ENCODE measurements around the gene NAV3. TPM values are rescaled to one million over a fixed set of nuclear protein-coding genes. Genes with fewer than 3 reads are reported as not detected.

The NAV3 gene
- total RNA-seq, 1 experiment from 2014 or later = 3.4 TPM

- no peak overlapping the region for H3K4me2 ChIP-seq (ENCODE audit: low read depth, low read length, poor library complexity, severe bottlenecking)
- no peaks in the 10 kb centered on the region for H3K9me3 ChIP-seq (ENCODE audit: low read length)
- no peaks in the 10 kb centered on the region for H3K4me1 ChIP-seq (ENCODE audit: low read length)
- DNase-seq = peak; percentile 70
- H2AFZ ChIP-seq (ENCODE audit: low read length) = no peak overlapping the region
- H4K20me1 ChIP-seq (ENCODE audit: insufficient read depth, low read depth, low read length) = no peaks in the 10 kb centered on the region
- H3K9ac ChIP-seq (ENCODE audit: low read length) = no peak overlapping the region
- H3K4me3 ChIP-seq (ENCODE audit: low read length) = no peak overlapping the region
- H3K27ac ChIP-seq (ENCODE audit: low read length) = no peak overlapping the region
- H3K27me3 ChIP-seq (ENCODE audit: low read length) = no peaks in the 10 kb centered on the region
- no peaks in the 10 kb centered on the region for H3K79me2 ChIP-seq (ENCODE audit: low read length)
- H3K36me3 ChIP-seq (ENCODE audit: insufficient read depth, low read length) = no peaks in the 10 kb centered on the region
- no peaks in the 10 kb centered on the region for H3K9me2 ChIP-seq (replicated peaks; ENCODE audit: insufficient read depth, low read length)
Measured at GRCh38 chr12:78181544-78182162, 351.0 kb downstream of the NAV3 start.

- Histone ChIP-seq H3K27me3 (ENCODE audit: low read length) (no peaks in the 10 kb centered on the region), H4K20me1 (ENCODE audit: insufficient read depth, low read depth, low read length) (no peaks in the 10 kb centered on the region), H3K9ac (ENCODE audit: low read length) (no peak overlapping the region), H3K36me3 (ENCODE audit: insufficient read depth, low read length) (no peaks in the 10 kb centered on the region), H3K79me2 (ENCODE audit: low read length) (no peaks in the 10 kb centered on the region), H3K4me1 (ENCODE audit: low read length) (no peaks in the 10 kb centered on the region), H2AFZ (ENCODE audit: low read length) (no peak overlapping the region), H3K9me2 (replicated peaks; ENCODE audit: insufficient read depth, low read length) (no peaks in the 10 kb centered on the region), H3K27ac (ENCODE audit: low read length) (no peak overlapping the region), H3K4me3 (ENCODE audit: low read length) (no peak overlapping the region), H3K4me2 (ENCODE audit: low read depth, low read length, poor library complexity, severe bottlenecking) (no peak overlapping the region), H3K9me3 (ENCODE audit: low read length) (no peaks in the 10 kb centered on the region)
- no peak for DNase-seq
Measured at GRCh38 chr12:78183824-78184223, 353.1 kb downstream of the NAV3 start.

GRCh38 chr12:78185109-78185508 lies 354.4 kb downstream of the NAV3 start:
- no peak overlapping the region for H2AFZ ChIP-seq (ENCODE audit: low read length)
- no peak overlapping the region for H3K4me2 ChIP-seq (ENCODE audit: low read depth, low read length, poor library complexity, severe bottlenecking)
- no peaks in the 10 kb centered on the region for H3K9me2 ChIP-seq (replicated peaks; ENCODE audit: insufficient read depth, low read length)
- H3K27ac ChIP-seq (ENCODE audit: low read length) = no peak overlapping the region
- H4K20me1 ChIP-seq (ENCODE audit: insufficient read depth, low read depth, low read length) = no peaks in the 10 kb centered on the region
- H3K36me3 ChIP-seq (ENCODE audit: insufficient read depth, low read length) = no peaks in the 10 kb centered on the region
- no peaks in the 10 kb centered on the region for H3K79me2 ChIP-seq (ENCODE audit: low read length)
- no peak for DNase-seq
- H3K9ac ChIP-seq (ENCODE audit: low read length) = no peak overlapping the region
- no peaks in the 10 kb centered on the region for H3K9me3 ChIP-seq (ENCODE audit: low read length)
- H3K4me1 ChIP-seq (ENCODE audit: low read length) = no peaks in the 10 kb centered on the region
- H3K27me3 ChIP-seq (ENCODE audit: low read length) = no peaks in the 10 kb centered on the region
- H3K4me3 ChIP-seq (ENCODE audit: low read length) = no peak overlapping the region

GRCh38 chr12:78185651-78186050 lies 355.0 kb downstream of the NAV3 start:
- H3K27ac ChIP-seq (ENCODE audit: low read length) = no peak overlapping the region
- H2AFZ ChIP-seq (ENCODE audit: low read length) = no peak overlapping the region
- no peaks in the 10 kb centered on the region for H3K4me1 ChIP-seq (ENCODE audit: low read length)
- H3K4me3 ChIP-seq (ENCODE audit: low read length) = no peak overlapping the region
- DNase-seq = no peak
- H3K9ac ChIP-seq (ENCODE audit: low read length) = no peak overlapping the region
- H3K9me2 ChIP-seq (replicated peaks; ENCODE audit: insufficient read depth, low read length) = no peaks in the 10 kb centered on the region
- no peaks in the 10 kb centered on the region for H3K9me3 ChIP-seq (ENCODE audit: low read length)
- H3K4me2 ChIP-seq (ENCODE audit: low read depth, low read length, poor library complexity, severe bottlenecking) = no peak overlapping the region
- no peaks in the 10 kb centered on the region for H3K36me3 ChIP-seq (ENCODE audit: insufficient read depth, low read length)
- H3K27me3 ChIP-seq (ENCODE audit: low read length) = no peaks in the 10 kb centered on the region
- H3K79me2 ChIP-seq (ENCODE audit: low read length) = no peaks in the 10 kb centered on the region
- no peaks in the 10 kb centered on the region for H4K20me1 ChIP-seq (ENCODE audit: insufficient read depth, low read depth, low read length)

GRCh38 chr12:78186670-78187069 lies 356.0 kb downstream of the NAV3 start:
- Histone ChIP-seq H3K79me2 (ENCODE audit: low read length) (no peaks in the 10 kb centered on the region), H3K36me3 (ENCODE audit: insufficient read depth, low read length) (no peaks in the 10 kb centered on the region), H3K27ac (ENCODE audit: low read length) (no peak overlapping the region), H4K20me1 (ENCODE audit: insufficient read depth, low read depth, low read length) (no peaks in the 10 kb centered on the region), H2AFZ (ENCODE audit: low read length) (no peak overlapping the region), H3K4me2 (ENCODE audit: low read depth, low read length, poor library complexity, severe bottlenecking) (no peak overlapping the region), H3K27me3 (ENCODE audit: low read length) (no peaks in the 10 kb centered on the region), H3K9me3 (ENCODE audit: low read length) (no peaks in the 10 kb centered on the region), H3K9me2 (replicated peaks; ENCODE audit: insufficient read depth, low read length) (no peaks in the 10 kb centered on the region), H3K4me3 (ENCODE audit: low read length) (no peak overlapping the region), H3K4me1 (ENCODE audit: low read length) (no peaks in the 10 kb centered on the region), H3K9ac (ENCODE audit: low read length) (no peak overlapping the region)
- no peak for DNase-seq

- Histone ChIP-seq H3K9me2 (replicated peaks; ENCODE audit: insufficient read depth, low read length) (no peaks in the 10 kb centered on the region), H3K4me1 (ENCODE audit: low read length) (no peaks in the 10 kb centered on the region), H4K20me1 (ENCODE audit: insufficient read depth, low read depth, low read length) (no peaks in the 10 kb centered on the region), H3K27me3 (ENCODE audit: low read length) (no peaks in the 10 kb centered on the region), H3K9me3 (ENCODE audit: low read length) (no peaks in the 10 kb centered on the region), H3K4me2 (ENCODE audit: low read depth, low read length, poor library complexity, severe bottlenecking) (no peak overlapping the region), H3K27ac (ENCODE audit: low read length) (no peak overlapping the region), H3K4me3 (ENCODE audit: low read length) (no peak overlapping the region), H2AFZ (ENCODE audit: low read length) (no peak overlapping the region), H3K9ac (ENCODE audit: low read length) (no peak overlapping the region), H3K36me3 (ENCODE audit: insufficient read depth, low read length) (no peaks in the 10 kb centered on the region), H3K79me2 (ENCODE audit: low read length) (no peaks in the 10 kb centered on the region)
- no peak for DNase-seq
Measured at GRCh38 chr12:78187741-78188140, 357.0 kb downstream of the NAV3 start.

- Histone ChIP-seq H2AFZ (ENCODE audit: low read length) (no peak overlapping the region), H3K9ac (ENCODE audit: low read length) (no peak overlapping the region), H3K79me2 (ENCODE audit: low read length) (no peaks in the 10 kb centered on the region), H3K27me3 (ENCODE audit: low read length) (no peaks in the 10 kb centered on the region), H3K4me1 (ENCODE audit: low read length) (no peaks in the 10 kb centered on the region), H3K4me3 (ENCODE audit: low read length) (no peak overlapping the region), H3K9me3 (ENCODE audit: low read length) (no peaks in the 10 kb centered on the region), H3K27ac (ENCODE audit: low read length) (no peak overlapping the region), H4K20me1 (ENCODE audit: insufficient read depth, low read depth, low read length) (no peaks in the 10 kb centered on the region), H3K36me3 (ENCODE audit: insufficient read depth, low read length) (no peaks in the 10 kb centered on the region), H3K4me2 (ENCODE audit: low read depth, low read length, poor library complexity, severe bottlenecking) (no peak overlapping the region), H3K9me2 (replicated peaks; ENCODE audit: insufficient read depth, low read length) (no peaks in the 10 kb centered on the region)
- no peak for DNase-seq
Measured at GRCh38 chr12:78189656-78190055, 359.0 kb downstream of the NAV3 start.

- Histone ChIP-seq H3K9me3 (ENCODE audit: low read length) (no peaks in the 10 kb centered on the region), H3K4me1 (ENCODE audit: low read length) (no peaks in the 10 kb centered on the region)
Measured at GRCh38 chr12:78191611-78192010, 360.9 kb downstream of the NAV3 start.

GRCh38 chr12:78192979-78193378 lies 362.3 kb downstream of the NAV3 start:
- Histone ChIP-seq H3K9me3 (ENCODE audit: low read length) (no peaks in the 10 kb centered on the region), H3K9me2 (replicated peaks; ENCODE audit: insufficient read depth, low read length) (no peaks in the 10 kb centered on the region), H2AFZ (ENCODE audit: low read length) (no peak overlapping the region), H3K36me3 (ENCODE audit: insufficient read depth, low read length) (no peaks in the 10 kb centered on the region), H3K4me2 (ENCODE audit: low read depth, low read length, poor library complexity, severe bottlenecking) (no peak overlapping the region), H3K79me2 (ENCODE audit: low read length) (no peaks in the 10 kb centered on the region), H3K27me3 (ENCODE audit: low read length) (no peaks in the 10 kb centered on the region), H3K27ac (ENCODE audit: low read length) (no peak overlapping the region), H3K4me3 (ENCODE audit: low read length) (no peak overlapping the region), H3K9ac (ENCODE audit: low read length) (no peak overlapping the region), H3K4me1 (ENCODE audit: low read length) (no peaks in the 10 kb centered on the region), H4K20me1 (ENCODE audit: insufficient read depth, low read depth, low read length) (no peaks in the 10 kb centered on the region)
- DNase-seq = no peak

More at GRCh38 chr12:78191611-78192010, 360.9 kb downstream of the NAV3 start:
- H4K20me1 ChIP-seq (ENCODE audit: insufficient read depth, low read depth, low read length) = no peaks in the 10 kb centered on the region
- H3K79me2 ChIP-seq (ENCODE audit: low read length) = no peaks in the 10 kb centered on the region
- no peaks in the 10 kb centered on the region for H3K27me3 ChIP-seq (ENCODE audit: low read length)
- no peak overlapping the region for H2AFZ ChIP-seq (ENCODE audit: low read length)
- H3K9ac ChIP-seq (ENCODE audit: low read length) = no peak overlapping the region
- H3K9me2 ChIP-seq (replicated peaks; ENCODE audit: insufficient read depth, low read length) = no peaks in the 10 kb centered on the region
- no peaks in the 10 kb centered on the region for H3K36me3 ChIP-seq (ENCODE audit: insufficient read depth, low read length)
- H3K27ac ChIP-seq (ENCODE audit: low read length) = no peak overlapping the region
- no peak for DNase-seq
- H3K4me3 ChIP-seq (ENCODE audit: low read length) = no peak overlapping the region
- no peak overlapping the region for H3K4me2 ChIP-seq (ENCODE audit: low read depth, low read length, poor library complexity, severe bottlenecking)
